H7 (cell line): Measurements from ENCODE around the gene CNTRL. TPM values are rescaled to one million over a fixed set of nuclear protein-coding genes. Genes with fewer than 3 reads are reported as not detected.
"Not testable (repeated sequence)": the region's sequence is repeated elsewhere in the genome, so short reads cannot be mapped to it uniquely, and the experiment has no call there.

Source experiments
- DNase-seq: peaks from one replicate; pipeline ENCODE4 v3.0.0; 2012
- H3K27me3 ChIP-seq: 2 replicates; pipeline ENCODE4 v1.6.0; 2011; ENCODE audit warnings: mild to moderate bottlenecking, low read length; ENCODE audit not compliant: control insufficient read depth, insufficient read depth
- H3K36me3 ChIP-seq: replicated peaks from 2 replicates; pipeline ENCODE4 v1.5.1; 2011; ENCODE audit warnings: low read length; ENCODE audit not compliant: control insufficient read depth, insufficient read depth
- H3K4me3 ChIP-seq: 2 replicates; pipeline ENCODE4 v1.5.1; 2011; ENCODE audit warnings: low read depth, mild to moderate bottlenecking, control low read depth, low read length, moderate library complexity; ENCODE audit not compliant: insufficient read depth
- total RNA-seq: library from RNA; depleted of rRNA; stranded (reverse); fragments of >200 nt; shearing (Covaris generic); gene quantifications from 2 replicates; pipeline ENCODE4 v1.2.3, GENCODE V29; 2014

CNTRL gene
- total RNA-seq, 1 experiment from 2014 or later = 9.3 TPM

DNA sequence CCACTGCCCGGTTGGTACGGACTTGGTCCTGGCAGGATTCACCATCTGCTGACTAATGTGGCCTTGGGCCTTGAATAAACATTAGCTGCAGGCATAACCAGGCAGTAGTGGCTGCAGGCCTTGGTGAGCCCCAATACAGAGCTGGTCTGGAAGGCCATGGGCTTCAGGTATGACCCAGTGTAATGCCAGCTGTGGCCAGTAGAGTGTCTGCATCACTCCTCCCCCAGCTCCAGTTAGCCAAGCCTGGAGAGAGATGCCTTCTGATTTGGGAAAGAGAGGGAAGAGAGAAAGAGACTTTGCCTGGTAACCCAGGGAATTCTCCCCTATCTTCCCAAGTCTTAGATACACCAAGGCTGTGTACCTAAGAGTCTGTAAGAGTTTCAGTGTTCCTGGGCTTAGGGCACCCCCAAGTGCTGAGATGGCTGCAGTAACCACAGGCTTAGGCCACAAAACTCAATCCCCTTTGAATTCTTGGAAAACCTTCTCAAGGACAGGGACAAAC, 19.1 kb upstream of the CNTRL start:
- DNase-seq = peak; percentile 43
- Histone ChIP-seq H3K36me3 (no peaks in the 10 kb centered on the region), H3K4me3 (no peak overlapping the region), H3K27me3 (no peaks in the 10 kb centered on the region)

DNA sequence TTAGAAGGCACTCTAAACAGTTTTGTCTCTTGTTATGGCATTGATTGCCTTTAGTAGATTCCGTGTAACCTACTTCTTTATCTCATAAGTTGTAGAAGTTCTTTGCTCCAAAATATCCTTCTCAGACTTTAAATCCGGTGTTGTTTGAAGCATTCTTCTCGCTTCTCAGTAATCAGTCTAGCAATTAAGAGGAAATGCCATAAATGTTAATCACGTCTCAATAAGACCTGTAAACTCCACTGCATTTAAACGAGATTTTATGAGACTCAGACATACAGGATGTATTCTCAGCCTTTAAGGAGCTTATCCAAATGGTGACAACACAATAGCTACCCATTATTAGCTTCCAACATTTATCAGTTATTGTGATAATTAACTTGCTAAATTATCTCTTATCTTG, 16.9 kb upstream of the CNTRL start:
- Histone ChIP-seq H3K36me3 (no peaks in the 10 kb centered on the region), H3K27me3 (no peaks in the 10 kb centered on the region), H3K4me3 (no peak overlapping the region)
- no peak for DNase-seq

- Histone ChIP-seq H3K36me3 (no peaks in the 10 kb centered on the region), H3K4me3 (no peak overlapping the region), H3K27me3 (no peaks in the 10 kb centered on the region)
- no peak for DNase-seq
Observed at GRCh38 chr9:121059513-121059912, 15.2 kb upstream of the CNTRL start.

DNA sequence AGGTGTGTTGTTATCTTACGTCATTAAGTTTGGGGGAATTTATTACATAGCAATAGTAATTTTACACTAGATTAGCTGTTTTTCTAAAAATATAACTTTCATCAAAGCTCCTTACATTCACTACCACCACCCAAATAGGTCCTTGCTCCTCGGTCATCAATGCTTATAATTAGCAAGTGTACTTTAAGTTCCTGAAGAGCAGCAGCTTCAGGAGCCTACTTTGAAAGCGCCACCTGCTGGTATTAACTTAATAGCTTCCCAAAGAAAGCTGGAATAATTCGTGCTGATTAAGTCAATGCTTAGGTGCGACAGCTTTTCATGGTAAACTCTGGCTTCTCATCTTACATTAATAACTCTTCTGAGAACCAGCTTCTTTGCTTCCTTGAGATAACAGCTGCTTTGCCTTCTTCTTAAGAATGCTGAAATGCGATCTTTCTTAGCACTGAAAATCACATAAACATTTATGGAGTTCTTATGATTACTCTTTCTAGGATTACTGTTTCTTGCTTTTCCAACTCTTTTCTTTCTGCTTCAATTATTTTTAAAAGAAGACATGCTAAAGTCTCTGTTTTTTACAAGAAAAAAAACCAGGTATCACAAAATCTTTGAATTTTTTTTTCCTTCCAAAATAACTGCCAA, 14.6 kb upstream of the CNTRL start:
- Histone ChIP-seq H3K4me3 (no peak overlapping the region), H3K27me3 (no peaks in the 10 kb centered on the region), H3K36me3 (no peaks in the 10 kb centered on the region)
- peak; percentile 24 for DNase-seq

- Histone ChIP-seq H3K36me3 (no peaks in the 10 kb centered on the region), H3K27me3 (peaks cover 18% of the 10 kb centered on the region; the same call in 1 of the 2 replicates), H3K4me3 (no peak overlapping the region)
- DNase-seq = no peak
Observed at GRCh38 chr9:121066850-121067249, 7.9 kb upstream of the CNTRL start.

- H3K4me3 ChIP-seq = no peak overlapping the region
- H3K27me3 ChIP-seq = peaks cover 25% of the 10 kb centered on the region
- no peaks in the 10 kb centered on the region for H3K36me3 ChIP-seq
- no peak for DNase-seq
Observed at GRCh38 chr9:121067640-121068039, 7.1 kb upstream of the CNTRL start.

DNA sequence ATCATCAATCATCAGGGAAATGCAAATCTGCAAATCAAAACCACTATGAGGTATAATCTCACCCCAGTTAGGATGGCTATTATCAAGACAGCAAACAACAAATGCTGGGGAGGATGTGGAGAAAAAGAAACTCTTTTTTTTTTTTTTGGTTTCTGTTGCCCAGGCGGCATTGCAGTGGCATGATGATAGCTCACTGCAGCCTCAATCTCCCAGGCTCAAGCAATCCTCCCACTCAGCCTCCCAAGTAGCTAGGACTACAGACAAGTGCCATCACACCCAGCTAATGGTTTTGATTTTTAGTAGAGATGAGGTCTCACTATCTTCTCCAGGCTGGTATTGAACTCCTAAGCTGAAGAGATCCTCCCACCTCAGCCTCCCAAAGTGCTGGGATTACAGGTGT, 5.4 kb upstream of the CNTRL start:
- no peak for DNase-seq
- no peaks in the 10 kb centered on the region for H3K36me3 ChIP-seq
- H3K27me3 ChIP-seq = peaks cover 42% of the 10 kb centered on the region
- H3K4me3 ChIP-seq = no peak overlapping the region

GRCh38 chr9:121071370-121071755, 3.4 kb upstream of the CNTRL start:
- Histone ChIP-seq H3K4me3 (no peak overlapping the region), H3K27me3 (peaks cover 56% of the 10 kb centered on the region), H3K36me3 (no peaks in the 10 kb centered on the region)
- DNase-seq = no peak

DNA sequence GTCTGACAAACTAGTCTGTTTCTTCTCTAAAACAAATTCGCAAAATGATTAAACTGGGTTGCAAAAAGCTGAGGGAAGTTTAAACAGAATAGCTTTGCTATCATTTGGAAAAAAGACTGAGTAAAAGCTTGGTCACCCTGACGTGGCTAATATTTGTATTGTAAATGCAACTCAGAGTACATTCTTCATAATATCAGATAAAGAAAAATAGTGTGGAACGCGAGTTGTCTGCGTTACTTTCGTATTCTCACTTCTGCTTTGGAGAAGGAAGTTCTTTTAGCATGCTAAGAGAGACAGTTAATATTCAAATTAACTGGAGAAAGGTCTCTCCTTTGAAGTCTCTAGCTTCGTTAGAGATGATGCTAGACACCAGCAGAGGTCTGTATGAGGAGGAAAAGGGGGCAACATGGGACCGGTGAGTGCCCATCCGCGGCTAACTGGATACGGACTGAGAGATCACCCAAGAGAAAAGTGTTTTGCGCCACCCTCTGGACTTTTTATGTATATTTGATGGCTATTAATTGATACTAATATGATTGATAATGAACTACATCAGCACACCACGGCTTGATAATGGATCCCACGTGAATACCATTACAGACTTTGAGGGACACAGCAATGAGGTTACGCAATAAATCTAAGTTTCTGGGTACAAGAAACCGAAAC, 2.9 kb upstream of the CNTRL start:
- H3K27me3 ChIP-seq = peaks cover 57% of the 10 kb centered on the region
- DNase-seq = peak; percentile 17
- H3K4me3 ChIP-seq = no peak overlapping the region
- H3K36me3 ChIP-seq = no peaks in the 10 kb centered on the region

DNA sequence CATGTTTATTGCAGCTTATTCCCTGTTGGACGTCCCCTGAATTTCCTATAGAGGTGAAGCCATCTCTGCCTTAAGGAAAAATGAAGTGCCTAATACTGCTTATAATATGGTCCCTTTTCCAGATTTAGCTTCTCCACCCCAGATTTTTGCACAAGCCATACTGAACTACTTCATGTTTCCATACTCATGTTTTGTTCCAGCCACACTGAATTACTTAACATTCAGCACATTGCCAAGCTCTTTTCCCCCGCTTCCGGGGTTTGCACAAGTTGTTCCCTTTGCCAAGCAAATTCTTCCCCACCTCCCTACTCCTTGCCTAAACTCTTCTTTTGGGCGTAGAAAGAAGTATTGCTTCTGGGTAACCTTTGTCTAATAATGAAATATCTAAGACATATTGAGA, 1.7 kb upstream of the CNTRL start:
- no peak for DNase-seq
- Histone ChIP-seq H3K36me3 (no peaks in the 10 kb centered on the region), H3K27me3 (peaks cover 57% of the 10 kb centered on the region), H3K4me3 (no peak overlapping the region)

- peak overlapping the region; percentile 69 for H3K4me3 ChIP-seq
- no peak for DNase-seq
- H3K36me3 ChIP-seq = no peaks in the 10 kb centered on the region
- peaks cover 49% of the 10 kb centered on the region for H3K27me3 ChIP-seq
Observed at GRCh38 chr9:121075251-121076036, 689 bp downstream of the CNTRL start.

DNA sequence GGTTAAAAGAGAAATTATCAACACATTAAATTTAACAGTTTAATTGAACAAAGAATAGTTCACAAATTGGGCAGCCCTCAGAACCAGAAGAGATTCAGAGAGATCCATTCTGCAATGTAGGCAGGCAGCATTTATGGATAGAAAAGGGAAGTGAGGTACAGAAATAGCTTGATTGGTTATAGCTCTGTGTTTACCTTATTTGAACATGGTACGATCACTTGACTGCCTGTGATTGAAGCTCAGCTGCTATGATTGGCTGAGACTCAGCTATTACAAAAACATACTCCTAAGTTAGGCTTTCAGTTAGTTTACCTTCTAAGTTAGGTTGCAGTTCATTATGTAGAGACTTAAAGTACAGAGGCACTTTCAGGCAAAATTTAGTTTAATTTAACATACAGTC, 7.3 kb downstream of the CNTRL start:
- Histone ChIP-seq H3K36me3 (no peaks in the 10 kb centered on the region), H3K27me3 (no peaks in the 10 kb centered on the region), H3K4me3 (no peak overlapping the region)
- DNase-seq = no peak

DNA sequence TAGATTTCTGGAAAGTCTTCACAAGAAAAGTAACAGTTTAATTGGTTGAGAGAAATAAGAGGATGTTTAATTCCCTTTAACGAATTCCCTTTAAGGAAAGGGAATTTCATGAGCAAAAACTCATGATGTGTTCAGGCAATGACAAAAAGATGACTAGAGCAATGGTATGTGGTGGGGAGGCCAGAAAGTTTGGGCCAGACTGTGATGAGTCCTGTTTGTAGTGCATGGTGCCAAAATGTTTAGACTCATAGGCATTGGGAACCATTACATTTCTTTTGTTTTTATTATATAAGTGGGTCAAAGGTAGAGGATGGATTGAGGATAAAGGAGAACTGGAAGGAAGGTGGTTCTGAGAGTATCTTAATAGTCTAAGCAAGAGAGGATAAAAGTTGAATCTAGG, 10.9 kb downstream of the CNTRL start:
- Histone ChIP-seq H3K27me3 (no peaks in the 10 kb centered on the region), H3K4me3 (no peak overlapping the region), H3K36me3 (no peaks in the 10 kb centered on the region)
- DNase-seq = no peak

DNA sequence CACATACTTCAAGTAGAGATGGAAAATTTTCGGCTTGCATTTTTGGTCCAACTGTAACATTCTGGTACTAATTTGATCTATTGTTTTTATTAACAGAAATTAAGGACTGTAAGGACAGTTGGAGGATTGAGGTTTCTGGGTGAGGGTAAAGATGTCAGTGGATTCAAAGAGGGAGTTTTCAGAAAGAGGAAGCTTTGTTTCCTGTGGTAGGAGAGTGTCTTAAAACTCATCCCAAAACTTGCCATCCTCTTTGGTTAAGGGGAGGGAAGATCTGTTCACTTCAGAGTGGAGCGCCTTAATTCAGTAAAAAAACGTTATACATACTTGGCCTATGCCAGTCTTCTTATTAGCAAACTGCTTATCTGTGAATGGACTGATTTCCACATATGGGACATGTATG, 13.8 kb downstream of the CNTRL start:
- Histone ChIP-seq H3K36me3 (no peaks in the 10 kb centered on the region), H3K27me3 (no peaks in the 10 kb centered on the region), H3K4me3 (no peak overlapping the region)
- DNase-seq = no peak

DNA sequence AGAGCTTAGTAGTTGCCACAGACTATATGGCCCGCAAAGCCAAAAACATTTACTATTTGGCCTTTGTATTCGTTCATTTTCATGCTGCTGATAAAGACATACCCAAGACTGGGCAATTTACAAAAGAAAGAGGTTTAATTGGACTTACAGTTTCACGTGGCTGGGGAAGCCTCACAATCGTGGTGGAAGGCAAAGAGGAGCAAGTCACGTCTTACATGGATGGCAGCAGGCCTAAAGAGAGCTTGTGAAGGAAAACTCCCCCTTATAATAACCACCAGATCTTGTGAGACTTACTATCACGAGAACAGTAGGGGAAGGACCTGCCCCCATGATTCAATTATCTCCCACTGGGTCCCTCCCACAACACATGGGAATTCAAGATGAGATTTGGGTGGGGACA, 16.0 kb downstream of the CNTRL start:
- DNase-seq, H3K4me3 ChIP-seq: not testable (repeated sequence)

More for the DNA sequence above, 16.0 kb downstream of the CNTRL start:
- H3K27me3 ChIP-seq, H3K36me3 ChIP-seq: not testable (repeated sequence)
